WTC11 (cell line): ENCODE results near the gene PLSCR4. TPM values are rescaled to one million over a fixed set of nuclear protein-coding genes. Genes with fewer than 3 reads are reported as not detected.

Source experiments
- ATAC-seq: fragments of 200-7000 bp; cut with Tn5 transposase; 2 replicates; pipeline ENCODE4 v1.10.0; 2021; ENCODE audit warnings: mild to moderate bottlenecking, moderate library complexity
- CTCF ChIA-PET: fragments of 300-600 bp; sonication (Branson Sonifier 250); formaldehyde crosslinking; loops from one replicate; lab custom pipeline; 2021; ENCODE audit warnings: antibody characterized with exemption; lab: Charles Lee
- POLR2A ChIA-PET: fragments of 350-600 bp; sonication (Branson Sonifier 250); formaldehyde crosslinking; loops from one replicate; lab custom pipeline; 2021; ENCODE audit warnings: antibody characterized with exemption; lab: Charles Lee
- DNase-seq: peaks from one replicate; pipeline ENCODE4 v3.0.0; 2021; ENCODE audit warnings: low spot score
- H3K27ac Mint-ChIP-seq: 2 replicates; pipeline ENCODE4 v1.8.0; 2021; ENCODE audit warnings: mixed read lengths
- H3K27me3 Mint-ChIP-seq: 2 replicates; pipeline ENCODE4 v1.8.0; 2021; ENCODE audit warnings: low read depth, mild to moderate bottlenecking, moderate library complexity, mixed read lengths
- H3K36me3 Mint-ChIP-seq: 2 replicates; pipeline ENCODE4 v1.8.0; 2021; ENCODE audit warnings: mixed read lengths
- H3K4me1 Mint-ChIP-seq: 2 replicates; pipeline ENCODE4 v1.8.0; 2022; ENCODE audit warnings: mixed read lengths
- H3K4me3 Mint-ChIP-seq: 2 replicates; pipeline ENCODE4 v1.8.0; 2021; ENCODE audit warnings: mild to moderate bottlenecking, moderate library complexity, mixed read lengths
- H3K9me3 Mint-ChIP-seq: 2 replicates; pipeline ENCODE4 v1.8.0; 2021; ENCODE audit warnings: mixed read lengths
- AR ChIP-seq: fragments of 250-450 bp; sonication (Bioruptor Pico); IDR thresholded peaks from 2 replicates; pipeline ENCODE4 v1.9.0; 2021; ENCODE audit warnings: mild to moderate bottlenecking
- ARID4B ChIP-seq: sonication (generic); formaldehyde crosslinking; IDR thresholded peaks from 2 replicates; pipeline ENCODE4 v1.8.0; 2023; ENCODE audit warnings: missing genetic modification reagents, mild to moderate bottlenecking, borderline replicate concordance
- CBFB ChIP-seq: sonication (generic); formaldehyde crosslinking; IDR thresholded peaks from 2 replicates; pipeline ENCODE4 v1.8.1; 2022; ENCODE audit warnings: mild to moderate bottlenecking, low read depth, missing genetic modification reagents
- E2F5 ChIP-seq: sonication (generic); formaldehyde crosslinking; IDR thresholded peaks from 2 replicates; pipeline ENCODE4 v1.8.1; 2022; ENCODE audit warnings: mild to moderate bottlenecking, moderate library complexity, missing genetic modification reagents
- FOXJ3 ChIP-seq: sonication (generic); formaldehyde crosslinking; IDR thresholded peaks from 2 replicates; pipeline ENCODE4 v1.9.0; 2021; ENCODE audit warnings: missing genetic modification reagents, mild to moderate bottlenecking, borderline replicate concordance
- IRF1 ChIP-seq: sonication (generic); formaldehyde crosslinking; IDR thresholded peaks from 2 replicates; pipeline ENCODE4 v1.8.0; 2023; ENCODE audit warnings: missing genetic modification reagents
- IRF2 ChIP-seq: sonication (generic); formaldehyde crosslinking; IDR thresholded peaks from 2 replicates; pipeline ENCODE4 v1.8.0; 2022; ENCODE audit warnings: low read depth, missing genetic modification reagents, borderline replicate concordance
- KAT7 ChIP-seq: sonication (generic); formaldehyde crosslinking; IDR thresholded peaks from 2 replicates; pipeline ENCODE4 v1.8.1; 2023; ENCODE audit warnings: missing genetic modification reagents, mild to moderate bottlenecking, borderline replicate concordance
- MXD4 ChIP-seq: fragments of 250-450 bp; sonication (Bioruptor Pico); IDR thresholded peaks from 2 replicates; pipeline ENCODE4 v1.8.0; 2021; ENCODE audit warnings: mild to moderate bottlenecking, moderate library complexity, borderline replicate concordance
- NFE2L1 ChIP-seq: sonication (generic); formaldehyde crosslinking; IDR thresholded peaks from 2 replicates; pipeline ENCODE4 v1.8.1; 2023; ENCODE audit warnings: missing genetic modification reagents
- NR2C2 ChIP-seq: sonication (generic); formaldehyde crosslinking; IDR thresholded peaks from 2 replicates; pipeline ENCODE4 v1.8.0; 2022; ENCODE audit warnings: mild to moderate bottlenecking, missing genetic modification reagents
- OVOL2 ChIP-seq: fragments of 250-450 bp; sonication (Bioruptor Pico); IDR thresholded peaks from 2 replicates; pipeline ENCODE4 v1.9.0; 2021; ENCODE audit warnings: mild to moderate bottlenecking, borderline replicate concordance
- SOX15 ChIP-seq: fragments of 250-450 bp; sonication (Bioruptor Pico); IDR thresholded peaks from 2 replicates; pipeline ENCODE4 v1.9.0; 2021; ENCODE audit warnings: mild to moderate bottlenecking
- TCF7 ChIP-seq: sonication (generic); formaldehyde crosslinking; IDR thresholded peaks from 2 replicates; pipeline ENCODE4 v1.8.0; 2022; ENCODE audit warnings: mild to moderate bottlenecking, low read depth, missing genetic modification reagents, moderate library complexity
- ZMAT4 ChIP-seq: fragments of 250-450 bp; sonication (Bioruptor Pico); IDR thresholded peaks from 2 replicates; pipeline ENCODE4 v1.9.0; 2021; ENCODE audit warnings: mild to moderate bottlenecking
- ZNF121 ChIP-seq: sonication (generic); formaldehyde crosslinking; IDR thresholded peaks from 2 replicates; pipeline ENCODE4 v1.8.0; 2023; ENCODE audit warnings: missing genetic modification reagents
- ZNF232 ChIP-seq: sonication (generic); formaldehyde crosslinking; IDR thresholded peaks from 2 replicates; pipeline ENCODE4 v1.8.0; 2022; ENCODE audit warnings: mild to moderate bottlenecking, missing genetic modification reagents
- ZNF263 ChIP-seq: sonication (generic); formaldehyde crosslinking; IDR thresholded peaks from 2 replicates; pipeline ENCODE4 v1.8.1; 2022; ENCODE audit warnings: low read depth, mild to moderate bottlenecking, moderate library complexity, missing genetic modification reagents
- ZNF671 ChIP-seq: fragments of 250-450 bp; sonication (Bioruptor Pico); IDR thresholded peaks from 2 replicates; pipeline ENCODE4 v1.8.0; 2021; ENCODE audit warnings: mild to moderate bottlenecking
- total RNA-seq: library from RNA; stranded (reverse); gene quantifications from 3 replicates; pipeline ENCODE4 v1.2.3, GENCODE V29; 2021

The PLSCR4 gene
- total RNA-seq, 1 experiment from 2014 or later = 3.5 TPM

- Mint-ChIP-seq H3K36me3 (no peaks in the 10 kb centered on the region), H3K27ac (no peak overlapping the region), H3K27me3 (no peaks in the 10 kb centered on the region), H3K4me1 (peaks cover 14% of the 10 kb centered on the region), H3K4me3 (no peak overlapping the region), H3K9me3 (peaks cover 6% of the 10 kb centered on the region)
- ChIA-PET POLR2A (no interaction called here), CTCF (interaction anchor here (1.1 kb wide), 1 partner anchor 17 kb away, joined by 4 read pairs; no protein-coding TSS in a partner anchor)
- DNase-seq = no peak
- ATAC-seq = no peak
- TF ChIP-seq SOX15 = no peak
- TF ChIP-seq MXD4 (CRISPR knock-in tag) = no peak
- TF ChIP-seq ZNF121 (CRISPR knock-in tag) = no peak
- no peak for TF ChIP-seq E2F5 (CRISPR knock-in tag)
- no peak for TF ChIP-seq ARID4B (CRISPR knock-in tag)
- no peak for TF ChIP-seq CBFB (CRISPR knock-in tag)
- TF ChIP-seq TCF7 (CRISPR knock-in tag) = no peak
- TF ChIP-seq IRF2 (CRISPR knock-in tag) = no peak
- TF ChIP-seq NR2C2 (CRISPR knock-in tag) = no peak
- TF ChIP-seq ZNF263 (CRISPR knock-in tag) = no peak
- no peak for TF ChIP-seq ZNF232 (CRISPR knock-in tag)
- no peak for TF ChIP-seq NFE2L1 (CRISPR knock-in tag)
- no peak for TF ChIP-seq ZMAT4 (CRISPR knock-in tag)
Measured at GRCh38 chr3:146170591-146170990, 80.3 kb downstream of the PLSCR4 start.

GRCh38 chr3:146169891-146170290 is 81.0 kb downstream of the PLSCR4 start:
- CTCF ChIA-PET = interaction anchor here (1.1 kb wide), 1 partner anchor 17 kb away, joined by 4 read pairs; no protein-coding TSS in a partner anchor
- Mint-ChIP-seq H3K27ac (no peak overlapping the region), H3K4me3 (no peak overlapping the region), H3K27me3 (no peaks in the 10 kb centered on the region), H3K9me3 (peaks cover 6% of the 10 kb centered on the region), H3K4me1 (peaks cover 19% of the 10 kb centered on the region), H3K36me3 (no peaks in the 10 kb centered on the region)
- DNase-seq = no peak
- ATAC-seq = no peak
- POLR2A ChIA-PET = no interaction called here
- TF ChIP-seq E2F5 (CRISPR knock-in tag) (no peak), ZNF671 (CRISPR knock-in tag) (no peak), IRF1 (CRISPR knock-in tag) (no peak), KAT7 (CRISPR knock-in tag) (no peak), AR (CRISPR knock-in tag) (no peak), OVOL2 (CRISPR knock-in tag) (no peak), FOXJ3 (CRISPR knock-in tag) (no peak), ARID4B (CRISPR knock-in tag) (no peak)
